ENCODE measurements around the gene RB1. TPM values are rescaled to one million over a fixed set of nuclear protein-coding genes. Genes with fewer than 3 reads are reported as not detected.

Gene RB1
- total RNA-seq, 2 donors from 2014 or later = 42.1 to 43.7 TPM

GRCh38 chr13:48488995-48489394 is 185.4 kb downstream of the RB1 start:
- TF ChIP-seq POLR2A (IDR thresholded peaks at IDR 0.05) = no peak
- no peak for TF ChIP-seq POLR2AphosphoS5 (IDR thresholded peaks at IDR 0.05)
- TF ChIP-seq, protein P1, sequence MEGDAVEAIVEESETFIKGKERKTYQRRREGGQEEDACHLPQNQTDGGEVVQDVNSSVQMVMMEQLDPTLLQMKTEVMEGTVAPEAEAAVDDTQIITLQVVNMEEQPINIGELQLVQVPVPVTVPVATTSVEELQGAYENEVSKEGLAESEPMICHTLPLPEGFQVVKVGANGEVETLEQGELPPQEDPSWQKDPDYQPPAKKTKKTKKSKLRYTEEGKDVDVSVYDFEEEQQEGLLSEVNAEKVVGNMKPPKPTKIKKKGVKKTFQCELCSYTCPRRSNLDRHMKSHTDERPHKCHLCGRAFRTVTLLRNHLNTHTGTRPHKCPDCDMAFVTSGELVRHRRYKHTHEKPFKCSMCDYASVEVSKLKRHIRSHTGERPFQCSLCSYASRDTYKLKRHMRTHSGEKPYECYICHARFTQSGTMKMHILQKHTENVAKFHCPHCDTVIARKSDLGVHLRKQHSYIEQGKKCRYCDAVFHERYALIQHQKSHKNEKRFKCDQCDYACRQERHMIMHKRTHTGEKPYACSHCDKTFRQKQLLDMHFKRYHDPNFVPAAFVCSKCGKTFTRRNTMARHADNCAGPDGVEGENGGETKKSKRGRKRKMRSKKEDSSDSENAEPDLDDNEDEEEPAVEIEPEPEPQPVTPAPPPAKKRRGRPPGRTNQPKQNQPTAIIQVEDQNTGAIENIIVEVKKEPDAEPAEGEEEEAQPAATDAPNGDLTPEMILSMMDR (IDR thresholded peaks at IDR 0.05) = no peak
- Histone ChIP-seq H3K4me1 (replicated peaks) (no peaks in the 10 kb centered on the region), H3K4me3 (no peak overlapping the region), H3K27ac (no peak overlapping the region), H3K9me3 (no peaks in the 10 kb centered on the region), H3K27me3 (replicated peaks; ENCODE audit: insufficient read depth) (no peaks in the 10 kb centered on the region), H3K36me3 (no peaks in the 10 kb centered on the region)
- intact Hi-C loops (cut with DNase I) = no loop called here
- no peak for DNase-seq (ENCODE audit: low spot score)

- Histone ChIP-seq H3K36me3 (no peaks in the 10 kb centered on the region), H3K9me3 (no peaks in the 10 kb centered on the region), H3K27me3 (replicated peaks; ENCODE audit: insufficient read depth) (no peaks in the 10 kb centered on the region), H3K4me1 (replicated peaks) (no peaks in the 10 kb centered on the region), H3K27ac (no peak overlapping the region), H3K4me3 (no peak overlapping the region)
- DNase-seq (ENCODE audit: low spot score) = no peak
- TF ChIP-seq POLR2A (IDR thresholded peaks at IDR 0.05) (no peak), POLR2AphosphoS5 (IDR thresholded peaks at IDR 0.05) (no peak)
- TF ChIP-seq, protein P1 (IDR thresholded peaks at IDR 0.05) = no peak
- intact Hi-C loops (cut with DNase I) = no loop called here
Observed at GRCh38 chr13:48489666-48490065, 186.1 kb downstream of the RB1 start.

- TF ChIP-seq POLR2A (IDR thresholded peaks at IDR 0.05) (no peak), POLR2AphosphoS5 (IDR thresholded peaks at IDR 0.05) (no peak)
- TF ChIP-seq, protein P1 (IDR thresholded peaks at IDR 0.05) = no peak
- Histone ChIP-seq H3K9me3 (no peaks in the 10 kb centered on the region), H3K27me3 (replicated peaks; ENCODE audit: insufficient read depth) (no peaks in the 10 kb centered on the region), H3K4me1 (replicated peaks) (no peaks in the 10 kb centered on the region), H3K36me3 (no peaks in the 10 kb centered on the region), H3K27ac (no peak overlapping the region), H3K4me3 (no peak overlapping the region)
- DNase-seq (ENCODE audit: low spot score) = no peak
- 61% methylated on average over 3 of the region's 3 CpGs for WGBS
- intact Hi-C loops (cut with DNase I) = no loop called here
Observed at GRCh38 chr13:48490241-48490640, 186.7 kb downstream of the RB1 start.

DNA sequence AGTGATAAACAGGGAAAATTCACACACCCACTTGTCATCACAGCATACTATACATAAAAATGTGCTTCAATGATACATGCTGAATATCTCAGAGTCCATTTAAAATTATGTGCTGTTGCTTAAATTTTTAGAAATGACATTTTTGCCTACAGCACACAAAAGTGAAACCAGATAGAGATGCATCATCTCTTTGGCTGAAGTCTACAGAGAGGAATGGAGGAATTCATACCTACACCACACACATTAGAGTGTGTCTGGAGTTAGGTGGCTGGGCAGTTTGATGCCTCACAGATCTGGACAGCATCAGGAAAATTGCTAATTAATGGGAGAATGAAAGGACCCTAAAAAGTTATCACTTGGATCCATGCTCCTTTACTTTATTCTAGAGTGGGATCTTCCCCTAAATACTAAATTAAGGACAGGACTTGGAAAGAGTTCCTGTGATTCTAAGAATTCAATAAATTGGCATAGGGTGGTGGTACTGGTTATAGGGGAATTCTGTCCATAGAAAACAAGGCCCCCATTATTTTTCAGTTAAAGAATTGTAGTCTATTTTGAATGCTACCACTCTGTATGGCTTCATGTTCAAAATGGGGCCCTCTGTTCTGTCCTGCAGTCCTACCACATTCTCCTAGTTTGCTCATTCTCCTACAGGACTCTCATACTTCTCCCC is 188.0 kb downstream of the RB1 start:
- no peak overlapping the region for H3K4me3 ChIP-seq
- no peaks in the 10 kb centered on the region for H3K27me3 ChIP-seq (replicated peaks; ENCODE audit: insufficient read depth)
- no peak for DNase-seq (ENCODE audit: low spot score)
- H3K36me3 ChIP-seq = no peaks in the 10 kb centered on the region
- H3K4me1 ChIP-seq (replicated peaks) = no peaks in the 10 kb centered on the region
- H3K9me3 ChIP-seq = no peaks in the 10 kb centered on the region
- H3K27ac ChIP-seq = peak overlapping the region; percentile 7 to 50
- TF ChIP-seq POLR2A (IDR thresholded peaks at IDR 0.05) (no peak), POLR2AphosphoS5 (IDR thresholded peaks at IDR 0.05) (no peak)
- TF ChIP-seq, protein P1 (IDR thresholded peaks at IDR 0.05) = no peak
- intact Hi-C loops (cut with DNase I) = no loop called here

DNA sequence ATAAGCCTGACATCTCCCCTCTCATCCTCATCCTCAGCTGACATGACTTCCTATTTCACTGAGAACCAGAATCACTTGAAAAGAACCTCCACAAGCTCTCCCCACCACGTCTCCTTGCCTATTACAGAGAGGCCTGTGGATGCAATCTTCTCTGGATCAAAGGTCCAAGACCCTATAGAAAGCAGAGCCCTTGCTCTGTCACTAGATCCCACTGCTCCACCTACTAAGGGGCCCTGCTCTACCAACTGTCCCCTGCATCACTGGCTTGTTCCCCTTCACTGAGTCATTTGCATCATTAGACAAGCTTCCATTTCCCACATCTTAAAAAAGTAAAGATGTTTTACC is 188.5 kb downstream of the RB1 start:
- no peak for DNase-seq (ENCODE audit: low spot score)
- Histone ChIP-seq H3K36me3 (no peaks in the 10 kb centered on the region), H3K27me3 (replicated peaks; ENCODE audit: insufficient read depth) (no peaks in the 10 kb centered on the region), H3K4me3 (no peak overlapping the region), H3K27ac (peak overlapping the region; percentile 7 to 50), H3K4me1 (replicated peaks) (no peaks in the 10 kb centered on the region), H3K9me3 (no peaks in the 10 kb centered on the region)
- TF ChIP-seq POLR2AphosphoS5 (IDR thresholded peaks at IDR 0.05) = no peak
- no peak for TF ChIP-seq POLR2A (IDR thresholded peaks at IDR 0.05)
- TF ChIP-seq, protein P1 (IDR thresholded peaks at IDR 0.05) = no peak
- intact Hi-C loops (cut with DNase I) = no loop called here
- 63% methylated on average over 1 of the region's 1 CpG for WGBS
